ENCODE results near the gene EYS.

Gene EYS

GRCh38 chr6:63813566-63814120, 1893.4 kb downstream of the EYS start:
- H3K27ac ChIP-seq: no peak overlapping the region
- TF ChIP-seq CTCF (IDR thresholded peaks at IDR 0.05): no peak

DNA sequence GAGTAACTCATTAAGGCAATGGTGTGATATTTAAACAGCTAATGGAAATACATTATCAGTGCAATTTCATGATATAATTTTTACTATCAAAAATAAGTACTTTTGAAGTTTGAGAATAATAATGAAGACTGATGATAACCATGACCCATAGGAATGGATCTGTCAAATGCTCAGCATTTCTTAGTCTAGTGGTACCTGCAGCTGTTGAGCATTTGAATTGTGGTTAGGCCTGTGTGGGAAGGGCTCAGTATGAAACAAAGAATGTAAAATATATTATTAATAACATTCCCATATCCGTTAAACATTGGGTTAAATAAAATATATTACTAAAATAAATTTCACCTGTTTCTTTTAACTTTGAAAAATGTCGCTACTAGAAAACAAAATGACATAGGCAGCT, 1898.5 kb downstream of the EYS start:
- no peaks in the 10 kb centered on the region for H3K27me3 ChIP-seq (ENCODE audit: control insufficient read depth, insufficient read depth, low read length)
- H3K79me2 ChIP-seq: no peaks in the 10 kb centered on the region
- TF ChIP-seq CTCF (IDR thresholded peaks at IDR 0.05): no peak
- H3K36me3 ChIP-seq (ENCODE audit: control insufficient read depth, insufficient read depth, low read length): no peaks in the 10 kb centered on the region
- H3K9me3 ChIP-seq (ENCODE audit: control insufficient read depth, low read length): no peaks in the 10 kb centered on the region
- H3K4me2 ChIP-seq (ENCODE audit: low read length): no peak overlapping the region
- H2AFZ ChIP-seq: no peak overlapping the region
- H3K27ac ChIP-seq: no peak overlapping the region
- no peak overlapping the region for H3K4me3 ChIP-seq (ENCODE audit: low read depth, low read length)
- no peak overlapping the region for H3K9ac ChIP-seq
- no peaks in the 10 kb centered on the region for H3K4me1 ChIP-seq

More at GRCh38 chr6:63813566-63814120, 1893.4 kb downstream of the EYS start:
- Histone ChIP-seq H3K36me3 (ENCODE audit: control insufficient read depth, insufficient read depth, low read length) (no peaks in the 10 kb centered on the region), H3K4me3 (ENCODE audit: low read depth, low read length) (no peak overlapping the region), H3K4me2 (ENCODE audit: low read length) (no peak overlapping the region), H3K79me2 (no peaks in the 10 kb centered on the region), H3K9me3 (ENCODE audit: control insufficient read depth, low read length) (no peaks in the 10 kb centered on the region), H2AFZ (no peak overlapping the region), H3K4me1 (no peaks in the 10 kb centered on the region), H3K27me3 (ENCODE audit: control insufficient read depth, insufficient read depth, low read length) (no peaks in the 10 kb centered on the region), H3K9ac (no peak overlapping the region)

DNA sequence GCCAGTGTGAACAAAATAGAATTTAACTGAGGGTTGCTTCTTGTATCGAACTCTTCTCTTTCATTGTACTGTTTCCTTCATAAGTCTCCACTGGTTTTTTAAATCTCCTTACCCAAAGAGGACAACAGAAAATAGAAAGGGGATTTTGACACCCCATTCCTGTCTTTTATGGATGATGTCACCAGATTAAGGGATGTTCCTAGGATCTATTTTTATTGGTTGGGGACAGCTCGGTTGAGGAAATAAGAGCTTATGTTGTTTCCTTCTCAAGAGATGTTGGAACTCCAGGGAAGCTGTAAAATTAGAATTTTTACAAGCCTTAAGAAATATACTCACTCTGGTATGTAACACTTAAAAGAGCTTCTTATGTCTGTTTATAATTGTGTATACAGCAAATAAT, 1900.0 kb downstream of the EYS start:
- no peak overlapping the region for H2AFZ ChIP-seq
- H3K36me3 ChIP-seq (ENCODE audit: control insufficient read depth, insufficient read depth, low read length): no peaks in the 10 kb centered on the region
- no peak overlapping the region for H3K9ac ChIP-seq
- no peak for TF ChIP-seq CTCF (IDR thresholded peaks at IDR 0.05)
- H3K79me2 ChIP-seq: no peaks in the 10 kb centered on the region
- H3K27ac ChIP-seq: no peak overlapping the region
- H3K4me2 ChIP-seq (ENCODE audit: low read length): no peak overlapping the region
- no peaks in the 10 kb centered on the region for H3K4me1 ChIP-seq
- no peak overlapping the region for H3K4me3 ChIP-seq (ENCODE audit: low read depth, low read length)
- H3K9me3 ChIP-seq (ENCODE audit: control insufficient read depth, low read length): no peaks in the 10 kb centered on the region
- no peaks in the 10 kb centered on the region for H3K27me3 ChIP-seq (ENCODE audit: control insufficient read depth, insufficient read depth, low read length)

DNA sequence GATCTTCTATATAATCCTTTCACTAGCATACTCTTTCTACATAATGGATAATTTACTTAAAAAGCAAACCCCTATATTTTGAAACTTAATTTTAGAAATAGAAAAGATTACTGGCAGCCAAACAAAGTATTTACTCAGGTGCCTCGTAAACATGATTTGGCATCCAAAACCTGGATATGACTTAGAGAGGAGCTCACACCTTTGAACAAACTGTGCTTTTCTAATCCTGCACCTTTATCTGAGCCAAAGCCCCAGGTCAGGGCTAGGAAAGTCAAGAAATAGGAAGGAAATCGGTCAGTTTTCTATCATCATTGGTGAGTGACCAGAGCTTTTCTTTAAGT, 1900.5 kb downstream of the EYS start:
- no peak overlapping the region for H3K4me2 ChIP-seq (ENCODE audit: low read length)
- no peaks in the 10 kb centered on the region for H3K4me1 ChIP-seq
- no peaks in the 10 kb centered on the region for H3K79me2 ChIP-seq
- H3K27ac ChIP-seq: no peak overlapping the region
- no peaks in the 10 kb centered on the region for H3K36me3 ChIP-seq (ENCODE audit: control insufficient read depth, insufficient read depth, low read length)
- TF ChIP-seq CTCF (IDR thresholded peaks at IDR 0.05): no peak
- H3K9ac ChIP-seq: no peak overlapping the region
- no peak overlapping the region for H3K4me3 ChIP-seq (ENCODE audit: low read depth, low read length)
- H3K27me3 ChIP-seq (ENCODE audit: control insufficient read depth, insufficient read depth, low read length): no peaks in the 10 kb centered on the region
- H2AFZ ChIP-seq: no peak overlapping the region
- H3K9me3 ChIP-seq (ENCODE audit: control insufficient read depth, low read length): no peaks in the 10 kb centered on the region

GRCh38 chr6:63805808-63806572, 1901.0 kb downstream of the EYS start:
- no peak overlapping the region for H2AFZ ChIP-seq
- no peak overlapping the region for H3K27ac ChIP-seq
- TF ChIP-seq CTCF (IDR thresholded peaks at IDR 0.05): no peak
- no peaks in the 10 kb centered on the region for H3K27me3 ChIP-seq (ENCODE audit: control insufficient read depth, insufficient read depth, low read length)
- no peaks in the 10 kb centered on the region for H3K36me3 ChIP-seq (ENCODE audit: control insufficient read depth, insufficient read depth, low read length)
- no peaks in the 10 kb centered on the region for H3K9me3 ChIP-seq (ENCODE audit: control insufficient read depth, low read length)
- H3K79me2 ChIP-seq: no peaks in the 10 kb centered on the region
- no peak overlapping the region for H3K4me2 ChIP-seq (ENCODE audit: low read length)
- H3K9ac ChIP-seq: no peak overlapping the region
- no peak overlapping the region for H3K4me3 ChIP-seq (ENCODE audit: low read depth, low read length)
- no peaks in the 10 kb centered on the region for H3K4me1 ChIP-seq

Data from parathyroid adenoma (tissue), 2 donors.